ENCODE results near the gene ZNRF4. TPM values are rescaled to one million over a fixed set of nuclear protein-coding genes. Genes with fewer than 3 reads are reported as not detected.

ZNRF4 gene
- total and polyA plus RNA-seq, 2 donors (not counting 3 experiments of a cell fraction or from before 2014, with no cell fraction given) = not detected

- Histone ChIP-seq H3K4me3 (replicated peaks in 1 of 3; ENCODE audit: insufficient read depth in 1 of 3, low read depth in 1 of 3, low read length in 3 of 3) (no peak overlapping the region), H3K79me2 (ENCODE audit: control insufficient read depth, insufficient read depth, low read length) (no peaks in the 10 kb centered on the region), H3K9ac (replicated peaks; ENCODE audit: extremely low read depth, insufficient read depth, low read length) (no peak overlapping the region), H2AFZ (ENCODE audit: low read depth, low read length) (no peak overlapping the region), H3K27me3 (ENCODE audit: control insufficient read depth in 2 of 2, insufficient read depth in 2 of 2, low read length in 2 of 2) (no peaks in the 10 kb centered on the region), H3K9me1 (replicated peaks; ENCODE audit: control insufficient read depth, extremely low read depth, insufficient read depth, low read length) (no peaks in the 10 kb centered on the region), H3K4me1 (ENCODE audit: control insufficient read depth, extremely low read depth, insufficient read depth, low read length) (no peaks in the 10 kb centered on the region), H3K9me3 (replicated peaks; ENCODE audit: control insufficient read depth, insufficient read depth, low read length) (no peaks in the 10 kb centered on the region), H4K20me1 (replicated peaks; ENCODE audit: control insufficient read depth, extremely low read depth, insufficient read depth, low read length) (no peaks in the 10 kb centered on the region), H3K4me2 (ENCODE audit: insufficient read depth, low read length) (no peak overlapping the region), H3K27ac (ENCODE audit: insufficient read depth, low read depth, low read length) (no peak overlapping the region), H3K36me3 (ENCODE audit: control insufficient read depth in 2 of 2, extremely low read depth in 1 of 2, insufficient read depth in 2 of 2, low read length in 2 of 2) (no peaks in the 10 kb centered on the region)
- no peak for TF ChIP-seq POLR2AphosphoS5 (IDR thresholded peaks at IDR 0.05; ENCODE audit: insufficient read depth, low read depth, low read length)
- TF ChIP-seq, protein P1, sequence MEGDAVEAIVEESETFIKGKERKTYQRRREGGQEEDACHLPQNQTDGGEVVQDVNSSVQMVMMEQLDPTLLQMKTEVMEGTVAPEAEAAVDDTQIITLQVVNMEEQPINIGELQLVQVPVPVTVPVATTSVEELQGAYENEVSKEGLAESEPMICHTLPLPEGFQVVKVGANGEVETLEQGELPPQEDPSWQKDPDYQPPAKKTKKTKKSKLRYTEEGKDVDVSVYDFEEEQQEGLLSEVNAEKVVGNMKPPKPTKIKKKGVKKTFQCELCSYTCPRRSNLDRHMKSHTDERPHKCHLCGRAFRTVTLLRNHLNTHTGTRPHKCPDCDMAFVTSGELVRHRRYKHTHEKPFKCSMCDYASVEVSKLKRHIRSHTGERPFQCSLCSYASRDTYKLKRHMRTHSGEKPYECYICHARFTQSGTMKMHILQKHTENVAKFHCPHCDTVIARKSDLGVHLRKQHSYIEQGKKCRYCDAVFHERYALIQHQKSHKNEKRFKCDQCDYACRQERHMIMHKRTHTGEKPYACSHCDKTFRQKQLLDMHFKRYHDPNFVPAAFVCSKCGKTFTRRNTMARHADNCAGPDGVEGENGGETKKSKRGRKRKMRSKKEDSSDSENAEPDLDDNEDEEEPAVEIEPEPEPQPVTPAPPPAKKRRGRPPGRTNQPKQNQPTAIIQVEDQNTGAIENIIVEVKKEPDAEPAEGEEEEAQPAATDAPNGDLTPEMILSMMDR (IDR thresholded peaks at IDR 0.05; ENCODE audit: extremely low read depth in 1 of 2, insufficient read depth in 1 of 2, low read depth in 1 of 2, low read length in 2 of 2) = no peak
- no peak for TF ChIP-seq MAX (IDR thresholded peaks at IDR 0.05; ENCODE audit: insufficient read depth, insufficient read length)
- TF ChIP-seq MYC (IDR thresholded peaks at IDR 0.05; ENCODE audit: low read depth, low read length) = no peak
- TF ChIP-seq POLR2A (IDR thresholded peaks at IDR 0.05; ENCODE audit: low read depth, low read length) = no peak
- no peak for TF ChIP-seq EZH2 (IDR thresholded peaks at IDR 0.05; ENCODE audit: borderline replicate concordance, low read depth, low read length, severe bottlenecking)
- no peak for TF ChIP-seq GATA2 (IDR thresholded peaks at IDR 0.05; ENCODE audit: insufficient read depth, insufficient read length, low read depth, low read length)
- no peak for TF ChIP-seq JUN (IDR thresholded peaks at IDR 0.05; ENCODE audit: borderline replicate concordance, insufficient read depth, insufficient read length, low read depth)
- TF ChIP-seq FOS (IDR thresholded peaks at IDR 0.05; ENCODE audit: borderline replicate concordance, insufficient read depth, low read length) = no peak
- dilution Hi-C loops (cut with MboI; ENCODE audit: extremely low pct_ligation_motif_present, low sequenced_read_pairs) (no loop called here), intact Hi-C loops (cut with micrococcal nuclease) (no loop called here)
- no peak for FAIRE-seq
- ChIA-PET POLR2A (no interaction called here), CTCF (no interaction called here)
- no peak for DNase-seq (ENCODE audit: low read depth, low spot score)
- no TSS peak for BruUV-seq (replicated peaks)
Measured at GRCh38 chr19:5430237-5430636, 25.0 kb upstream of the ZNRF4 start.
